ENCODE measurements around the gene FAM114A1. TPM values are rescaled to one million over a fixed set of nuclear protein-coding genes. Genes with fewer than 3 reads are reported as not detected.

The FAM114A1 gene
- polyA plus RNA-seq, 2 of the 4 experiments (the other 2 are of a cell fraction), result 44.2 to 55.4 TPM

DNA sequence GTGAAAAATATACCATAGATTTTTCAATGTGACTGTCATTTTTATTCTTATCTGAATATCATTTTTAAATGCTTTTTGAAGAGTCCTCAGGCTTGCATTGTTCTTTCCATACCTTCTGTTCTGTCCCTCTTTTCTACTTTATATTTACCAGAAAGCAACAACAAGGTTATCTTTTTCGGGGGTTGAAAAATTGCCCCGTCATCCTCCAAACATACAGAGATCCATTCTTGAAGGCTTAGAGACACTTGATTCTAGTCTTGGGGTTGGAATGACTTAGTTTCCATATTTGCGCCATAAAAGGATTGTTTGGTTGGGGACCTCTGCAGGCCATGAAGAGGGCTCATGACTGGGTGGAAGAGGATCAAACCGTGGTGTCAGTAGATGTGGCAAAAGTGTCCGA lies 63.5 kb downstream of the FAM114A1 start (continued):
- TF ChIP-seq EHMT2 (IDR thresholded peaks at IDR 0.05; ENCODE audit: low read depth) (no peak), EP300 (IDR thresholded peaks at IDR 0.05) (no peak)

DNA sequence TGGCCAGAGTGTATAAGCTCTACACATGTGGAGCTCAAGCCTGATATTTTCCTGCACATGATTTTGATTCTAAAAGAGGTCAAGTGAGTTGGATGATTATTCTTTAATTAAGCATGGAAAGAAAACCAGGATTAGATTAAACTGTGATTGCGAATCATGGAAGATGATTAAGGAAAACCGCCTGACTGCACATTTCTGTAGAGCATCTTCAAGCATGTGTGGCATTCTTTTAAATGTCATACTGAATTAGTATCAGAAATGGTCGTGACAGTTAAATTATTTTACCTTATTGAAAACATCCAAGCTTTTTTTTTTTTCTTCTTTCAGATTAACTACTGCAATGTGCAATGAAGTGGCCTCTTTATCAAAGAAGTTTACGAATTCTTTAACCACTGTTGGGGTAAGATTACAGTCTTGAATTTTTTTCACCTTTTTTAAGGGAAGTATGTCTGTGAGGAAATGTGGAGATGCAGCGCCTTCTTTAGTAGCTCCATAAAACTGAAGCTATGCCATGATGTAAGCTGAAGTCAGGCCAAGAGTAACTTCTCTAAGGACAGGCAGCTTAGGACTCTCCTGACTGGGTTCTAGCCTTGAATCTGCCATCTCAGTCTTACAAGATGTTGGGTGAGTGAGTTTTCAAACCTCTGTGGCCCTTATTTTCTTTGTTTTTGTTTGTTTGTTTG lies 67.9 kb downstream of the FAM114A1 start:
- no peak for FAIRE-seq
- POLR2A ChIA-PET, result no interaction called here
- ATAC-seq, result no peak
- 89% methylated on average over 5 of the region's 5 CpGs for WGBS (ENCODE audit: missing lambda C conversion rate)
- DNase-seq (ENCODE audit: low read depth in 1 of 2, low spot score in 1 of 2), result no peak
- CTCF ChIA-PET, result interaction anchor here (0.8 to 1.2 kb wide), 3 partner anchors 8 to 200 kb away, joined by 3 to 4 read pairs (median 3); no protein-coding TSS in a partner anchor
- TF ChIP-seq EP300 (IDR thresholded peaks at IDR 0.05) (no peak), FOSB (CRISPR knock-in tag; IDR thresholded peaks at IDR 0.05) (no peak), EHF (CRISPR knock-in tag; IDR thresholded peaks at IDR 0.05) (no peak), SREBF2 (IDR thresholded peaks at IDR 0.05) (no peak), KDM1A (IDR thresholded peaks at IDR 0.05; ENCODE audit: low read depth) (no peak), HOXA7 (CRISPR knock-in tag; IDR thresholded peaks at IDR 0.05) (no peak)
- TF ChIP-seq, protein P1, sequence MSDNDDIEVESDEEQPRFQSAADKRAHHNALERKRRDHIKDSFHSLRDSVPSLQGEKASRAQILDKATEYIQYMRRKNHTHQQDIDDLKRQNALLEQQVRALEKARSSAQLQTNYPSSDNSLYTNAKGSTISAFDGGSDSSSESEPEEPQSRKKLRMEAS (IDR thresholded peaks at IDR 0.05), result no peak
- Histone ChIP-seq H3K27ac (no peak overlapping the region), H3K4me2 (no peak overlapping the region), H3K4me1 (no peaks in the 10 kb centered on the region), H3K4me3 (no peak overlapping the region), H3K9me3 (no peaks in the 10 kb centered on the region)

DNA sequence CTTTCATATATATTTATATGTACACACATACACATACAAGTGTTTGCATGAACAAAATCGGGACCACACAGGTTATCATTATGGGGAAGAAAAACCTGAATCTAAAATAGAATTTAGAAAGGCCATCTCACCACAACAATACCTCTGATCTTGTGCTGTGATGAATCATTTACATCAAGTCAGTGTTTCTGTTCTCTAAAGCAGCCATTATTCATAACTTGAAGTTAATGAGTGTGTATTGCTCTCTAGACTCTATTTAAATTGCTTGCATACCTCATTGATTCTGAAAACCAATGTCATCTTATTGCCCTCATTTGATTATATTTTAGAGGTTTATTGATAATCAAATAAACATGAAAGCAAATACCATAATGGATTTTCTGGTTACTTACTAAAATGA lies 71.6 kb downstream of the FAM114A1 start:
- ATAC-seq (no peak), DNase-seq (ENCODE audit: low read depth in 1 of 2, low spot score in 1 of 2) (no peak), FAIRE-seq (no peak)
- Histone ChIP-seq H3K4me1 (no peaks in the 10 kb centered on the region), H3K27ac (no peak overlapping the region), H3K4me3 (no peak overlapping the region), H3K9me3 (no peaks in the 10 kb centered on the region), H3K4me2 (no peak overlapping the region)
- WGBS (ENCODE audit: missing lambda C conversion rate), result 92% methylated on average over 1 of the region's 1 CpG
- ChIA-PET CTCF (no interaction called here), POLR2A (no interaction called here)
- TF ChIP-seq HOXA7 (CRISPR knock-in tag; IDR thresholded peaks at IDR 0.05), result no peak
- no peak for TF ChIP-seq ZFP36 (IDR thresholded peaks at IDR 0.05; ENCODE audit: borderline replicate concordance, partially characterized antibody)
- no peak for TF ChIP-seq GATA3 (IDR thresholded peaks at IDR 0.05; ENCODE audit: borderline replicate concordance)
- no peak for TF ChIP-seq NFE2L2 (conservative IDR thresholded peaks at IDR 0.05; ENCODE audit: low read length)
- TF ChIP-seq NR3C1 (IDR thresholded peaks at IDR 0.05), result no peak
- TF ChIP-seq CBX2 (IDR thresholded peaks at IDR 0.05; ENCODE audit: borderline replicate concordance, low read depth), result no peak
- no peak for TF ChIP-seq FOSL2 (IDR thresholded peaks at IDR 0.05)
- no peak for TF ChIP-seq FOSL2 (CRISPR knock-in tag; IDR thresholded peaks at IDR 0.05)
- TF ChIP-seq JUN (IDR thresholded peaks at IDR 0.05), result no peak
- TF ChIP-seq ZC3H11A (IDR thresholded peaks at IDR 0.05), result no peak
- TF ChIP-seq RARB (CRISPR knock-in tag; IDR thresholded peaks at IDR 0.05), result no peak

DNA sequence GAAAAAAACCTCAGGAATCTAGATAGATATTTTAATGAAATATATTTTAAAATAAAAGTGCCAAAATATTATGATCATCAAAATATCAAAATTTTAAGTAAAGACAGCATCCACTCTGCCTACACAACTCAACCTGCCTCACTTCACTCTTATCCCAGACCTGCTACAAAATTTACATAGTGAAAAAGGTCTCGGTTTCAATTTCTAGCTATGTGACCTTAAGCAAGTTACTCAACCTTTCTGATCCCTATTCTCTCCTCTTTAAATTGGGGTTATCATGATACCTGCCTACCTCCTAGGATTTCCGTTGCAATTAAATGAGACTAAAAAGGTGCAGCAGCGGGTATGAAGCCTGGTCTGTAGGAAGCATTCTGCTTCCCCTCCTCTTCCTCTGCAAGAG lies 72.9 kb downstream of the FAM114A1 start:
- Histone ChIP-seq H3K4me2 (no peak overlapping the region), H3K27ac (no peak overlapping the region), H3K4me3 (no peak overlapping the region), H3K4me1 (no peaks in the 10 kb centered on the region), H3K9me3 (no peaks in the 10 kb centered on the region)
- 92% methylated on average over 3 of the region's 3 CpGs for WGBS (ENCODE audit: missing lambda C conversion rate)
- FAIRE-seq, result no peak
- ATAC-seq, result no peak
- DNase-seq (ENCODE audit: low read depth in 1 of 2, low spot score in 1 of 2), result no peak
- POLR2A ChIA-PET, result no interaction called here
- CTCF ChIA-PET, result no interaction called here
- TF ChIP-seq ZFP36 (IDR thresholded peaks at IDR 0.05; ENCODE audit: borderline replicate concordance, partially characterized antibody) (no peak), SMC3 (IDR thresholded peaks at IDR 0.05) (no peak), ESRRA (IDR thresholded peaks at IDR 0.05; ENCODE audit: borderline replicate concordance, low read length) (no peak), JUN (IDR thresholded peaks at IDR 0.05) (no peak), CHD2 (IDR thresholded peaks at IDR 0.05; ENCODE audit: low read length, partially characterized antibody) (no peak), POLR2AphosphoS2 (conservative IDR thresholded peaks at IDR 0.05; ENCODE audit: low read length) (no peak), EHF (CRISPR knock-in tag; IDR thresholded peaks at IDR 0.05) (no peak), BHLHE40 (IDR thresholded peaks at IDR 0.05; ENCODE audit: low read depth, low read length) (no peak), HOXA7 (CRISPR knock-in tag; IDR thresholded peaks at IDR 0.05) (no peak), FOSL2 (IDR thresholded peaks at IDR 0.05) (no peak), FOSL2 (CRISPR knock-in tag; IDR thresholded peaks at IDR 0.05) (no peak), CEBPB (IDR thresholded peaks at IDR 0.05) (no peak), KDM1A (IDR thresholded peaks at IDR 0.05; ENCODE audit: low read depth) (no peak), RFX5 (IDR thresholded peaks at IDR 0.05) (no peak), FOSB (CRISPR knock-in tag; IDR thresholded peaks at IDR 0.05) (no peak)
- TF ChIP-seq, protein P2, sequence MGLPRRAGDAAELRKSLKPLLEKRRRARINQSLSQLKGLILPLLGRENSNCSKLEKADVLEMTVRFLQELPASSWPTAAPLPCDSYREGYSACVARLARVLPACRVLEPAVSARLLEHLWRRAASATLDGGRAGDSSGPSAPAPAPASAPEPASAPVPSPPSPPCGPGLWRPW (IDR thresholded peaks at IDR 0.05), result no peak
- TF ChIP-seq, protein P3, sequence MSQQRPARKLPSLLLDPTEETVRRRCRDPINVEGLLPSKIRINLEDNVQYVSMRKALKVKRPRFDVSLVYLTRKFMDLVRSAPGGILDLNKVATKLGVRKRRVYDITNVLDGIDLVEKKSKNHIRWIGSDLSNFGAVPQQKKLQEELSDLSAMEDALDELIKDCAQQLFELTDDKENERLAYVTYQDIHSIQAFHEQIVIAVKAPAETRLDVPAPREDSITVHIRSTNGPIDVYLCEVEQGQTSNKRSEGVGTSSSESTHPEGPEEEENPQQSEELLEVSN (IDR thresholded peaks at IDR 0.05; ENCODE audit: borderline replicate concordance, low read depth), result no peak
- TF ChIP-seq, protein P4, sequence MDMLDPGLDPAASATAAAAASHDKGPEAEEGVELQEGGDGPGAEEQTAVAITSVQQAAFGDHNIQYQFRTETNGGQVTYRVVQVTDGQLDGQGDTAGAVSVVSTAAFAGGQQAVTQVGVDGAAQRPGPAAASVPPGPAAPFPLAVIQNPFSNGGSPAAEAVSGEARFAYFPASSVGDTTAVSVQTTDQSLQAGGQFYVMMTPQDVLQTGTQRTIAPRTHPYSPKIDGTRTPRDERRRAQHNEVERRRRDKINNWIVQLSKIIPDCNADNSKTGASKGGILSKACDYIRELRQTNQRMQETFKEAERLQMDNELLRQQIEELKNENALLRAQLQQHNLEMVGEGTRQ (IDR thresholded peaks at IDR 0.05), result no peak
- TF ChIP-seq, protein P5, sequence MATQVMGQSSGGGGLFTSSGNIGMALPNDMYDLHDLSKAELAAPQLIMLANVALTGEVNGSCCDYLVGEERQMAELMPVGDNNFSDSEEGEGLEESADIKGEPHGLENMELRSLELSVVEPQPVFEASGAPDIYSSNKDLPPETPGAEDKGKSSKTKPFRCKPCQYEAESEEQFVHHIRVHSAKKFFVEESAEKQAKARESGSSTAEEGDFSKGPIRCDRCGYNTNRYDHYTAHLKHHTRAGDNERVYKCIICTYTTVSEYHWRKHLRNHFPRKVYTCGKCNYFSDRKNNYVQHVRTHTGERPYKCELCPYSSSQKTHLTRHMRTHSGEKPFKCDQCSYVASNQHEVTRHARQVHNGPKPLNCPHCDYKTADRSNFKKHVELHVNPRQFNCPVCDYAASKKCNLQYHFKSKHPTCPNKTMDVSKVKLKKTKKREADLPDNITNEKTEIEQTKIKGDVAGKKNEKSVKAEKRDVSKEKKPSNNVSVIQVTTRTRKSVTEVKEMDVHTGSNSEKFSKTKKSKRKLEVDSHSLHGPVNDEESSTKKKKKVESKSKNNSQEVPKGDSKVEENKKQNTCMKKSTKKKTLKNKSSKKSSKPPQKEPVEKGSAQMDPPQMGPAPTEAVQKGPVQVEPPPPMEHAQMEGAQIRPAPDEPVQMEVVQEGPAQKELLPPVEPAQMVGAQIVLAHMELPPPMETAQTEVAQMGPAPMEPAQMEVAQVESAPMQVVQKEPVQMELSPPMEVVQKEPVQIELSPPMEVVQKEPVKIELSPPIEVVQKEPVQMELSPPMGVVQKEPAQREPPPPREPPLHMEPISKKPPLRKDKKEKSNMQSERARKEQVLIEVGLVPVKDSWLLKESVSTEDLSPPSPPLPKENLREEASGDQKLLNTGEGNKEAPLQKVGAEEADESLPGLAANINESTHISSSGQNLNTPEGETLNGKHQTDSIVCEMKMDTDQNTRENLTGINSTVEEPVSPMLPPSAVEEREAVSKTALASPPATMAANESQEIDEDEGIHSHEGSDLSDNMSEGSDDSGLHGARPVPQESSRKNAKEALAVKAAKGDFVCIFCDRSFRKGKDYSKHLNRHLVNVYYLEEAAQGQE (IDR thresholded peaks at IDR 0.05), result no peak
